ENCODE data around the gene SIAH1. TPM values are rescaled to one million over a fixed set of nuclear protein-coding genes. Genes with fewer than 3 reads are reported as not detected.
A peak's percentile ranks its signal among the peaks of the same experiment; 100 is the strongest.
"Not testable (repeated sequence)": the region's sequence is repeated elsewhere in the genome, so short reads cannot be mapped to it uniquely, and the experiment has no call there.

The SIAH1 gene
- polyA plus RNA-seq (ENCODE audit: insufficient read depth in 1 of 5, insufficient read length in 5 of 5, low replicate concordance in 1 of 5) = 10 to 100 TPM; 49.5 to 56.2 (median 51.4) TPM
- long read RNA-seq, donor 1, transcript SIAH1-203 (2 exons, 2,147 nt) = minor isoform, 37 of 106 reads
- long read RNA-seq, donor 1, transcript SIAH1-202 (1 exons, 3,352 nt) = major isoform, 67 of 106 reads
- long read RNA-seq, donor 1, partial matches to known transcripts = 0 of 106 reads
- long read RNA-seq, donor 1, other reads (novel, unspliced or antisense) = 0 of 106 reads
- long read RNA-seq, donor 2, transcript SIAH1-203 (2 exons, 2,147 nt) = minor isoform, 24 of 65 reads
- long read RNA-seq, donor 2, transcript SIAH1-202 (1 exons, 3,352 nt) = major isoform, 40 of 65 reads
- long read RNA-seq, donor 2, partial matches to known transcripts = 0 of 65 reads
- long read RNA-seq, donor 2, other reads (novel, unspliced or antisense) = 0 of 65 reads
- long read RNA-seq, donor 3, transcript SIAH1-203 (2 exons, 2,147 nt) = minor isoform, 21 of 100 reads
- long read RNA-seq, donor 3, transcript SIAH1-202 (1 exons, 3,352 nt) = major isoform, 79 of 100 reads
- long read RNA-seq, donor 3, partial matches to known transcripts = 0 of 100 reads
- long read RNA-seq, donor 3, other reads (novel, unspliced or antisense) = 0 of 100 reads
- long read RNA-seq, donor 4, transcript SIAH1-203 (2 exons, 2,147 nt) = minor isoform, 19 of 70 reads
- long read RNA-seq, donor 4, transcript SIAH1-202 (1 exons, 3,352 nt) = major isoform, 50 of 70 reads
- long read RNA-seq, donor 4, partial matches to known transcripts = 0 of 70 reads
- long read RNA-seq, donor 4, other reads (novel, unspliced or antisense) = 0 of 70 reads
- long read RNA-seq, donor 5, transcript SIAH1-203 (2 exons, 2,147 nt) = minor isoform, 36 of 118 reads
- long read RNA-seq, donor 5, transcript SIAH1-202 (1 exons, 3,352 nt) = major isoform, 82 of 118 reads
- long read RNA-seq, donor 5, partial matches to known transcripts = 0 of 118 reads
- long read RNA-seq, donor 5, other reads (novel, unspliced or antisense) = 0 of 118 reads
- long read RNA-seq, donor 6, transcript SIAH1-202 (1 exons, 3,352 nt) = major isoform, 79 of 116 reads
- long read RNA-seq, donor 6, transcript SIAH1-203 (2 exons, 2,147 nt) = minor isoform, 36 of 116 reads
- long read RNA-seq, donor 6, partial matches to known transcripts = 0 of 116 reads
- long read RNA-seq, donor 6, other reads (novel, unspliced or antisense) = 0 of 116 reads
- long read RNA-seq, donor 7, transcript SIAH1-202 (1 exons, 3,352 nt) = major isoform, 45 of 65 reads
- long read RNA-seq, donor 7, transcript SIAH1-203 (2 exons, 2,147 nt) = minor isoform, 20 of 65 reads
- long read RNA-seq, donor 7, partial matches to known transcripts = 0 of 65 reads
- long read RNA-seq, donor 7, other reads (novel, unspliced or antisense) = 0 of 65 reads
- long read RNA-seq, donor 8, transcript SIAH1-202 (1 exons, 3,352 nt) = major isoform, 21 of 29 reads
- long read RNA-seq, donor 8, transcript SIAH1-203 (2 exons, 2,147 nt) = minor isoform, 8 of 29 reads
- long read RNA-seq, donor 8, partial matches to known transcripts = 0 of 29 reads
- long read RNA-seq, donor 8, other reads (novel, unspliced or antisense) = 0 of 29 reads

DNA sequence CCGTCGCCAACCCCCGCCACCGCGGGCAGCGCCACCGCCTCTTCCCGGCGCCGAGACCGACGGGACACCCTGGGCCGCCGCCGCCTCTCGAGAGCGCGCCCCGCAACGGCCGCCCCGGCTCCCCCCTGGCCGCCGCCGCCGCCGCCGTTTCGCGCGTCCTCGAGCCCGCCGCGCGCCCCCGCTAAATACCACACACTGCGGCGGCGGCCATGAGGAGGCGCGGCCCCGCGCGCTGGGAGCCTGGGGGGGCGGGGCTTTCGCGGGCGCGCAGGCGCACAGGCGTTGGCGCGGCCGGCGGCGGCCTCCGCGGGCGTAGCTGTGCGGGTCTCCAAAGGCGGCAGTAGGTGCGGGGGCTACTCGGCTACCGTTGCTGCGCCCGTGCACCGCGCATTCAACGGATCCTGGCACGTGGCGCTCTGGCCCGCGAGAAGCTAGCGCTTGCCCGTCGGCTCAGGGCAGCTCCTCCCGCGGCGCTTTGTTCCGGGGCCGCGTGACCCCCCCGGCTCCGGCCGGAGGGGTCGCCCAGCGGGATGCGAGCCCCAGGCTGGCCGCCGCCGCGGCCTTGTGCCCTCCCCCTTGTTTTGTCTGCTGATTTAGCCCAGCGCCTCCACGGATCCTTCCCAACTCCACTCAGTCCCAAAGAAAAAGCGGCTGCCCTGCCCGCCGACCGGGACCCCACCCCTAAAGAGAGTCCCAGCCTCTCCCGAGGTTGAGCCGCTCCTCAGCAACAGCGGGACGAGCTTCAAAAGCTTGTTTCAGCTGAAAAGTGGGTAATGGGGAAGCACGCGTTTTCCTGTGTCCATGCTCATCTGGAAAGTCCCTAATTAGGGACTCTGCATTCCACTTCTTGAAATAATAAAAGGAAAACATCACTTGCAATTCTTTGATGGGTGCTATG, at the start of gene SIAH1:
Gene SIAH1, minus strand, starts transcription at position 161 of the 898 bp plus-strand sequence. CDS start 22,985 bp downstream, outside the sequence.
- DNase-seq = peak; percentile 87

DNA sequence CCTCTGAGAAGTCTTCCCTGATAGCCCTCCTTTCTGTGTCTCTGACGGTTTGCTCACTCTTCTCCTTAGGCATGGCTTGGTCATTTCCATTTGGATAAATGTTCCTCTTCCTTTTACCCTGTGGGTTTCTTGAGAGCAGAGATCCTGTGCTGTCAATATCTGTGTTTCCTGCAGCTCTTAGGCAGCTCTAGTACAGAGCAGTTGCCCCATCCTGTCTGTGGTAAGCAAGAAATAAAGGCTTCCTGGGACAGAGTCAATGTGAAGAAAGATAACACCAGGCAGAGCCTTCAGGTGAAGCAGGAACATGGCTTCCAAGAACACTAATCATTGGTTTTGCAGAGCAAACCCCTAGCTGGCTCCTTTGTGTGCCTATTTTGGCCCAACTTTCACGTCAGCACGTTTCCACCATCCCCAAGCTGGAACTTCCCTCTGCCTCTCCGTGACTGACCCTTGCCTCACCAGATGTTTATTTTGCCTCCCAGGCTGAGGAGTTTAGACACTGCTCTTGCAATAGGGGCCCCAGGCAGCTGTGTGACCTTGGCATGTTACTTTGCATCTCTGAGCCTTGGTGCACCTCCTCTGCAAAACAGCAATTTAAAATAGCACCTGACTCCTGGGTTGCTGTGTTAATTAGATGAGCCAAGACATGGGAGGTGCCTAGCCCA, 49.6 kb upstream of the SIAH1 start:
- DNase-seq = no peak

DNA sequence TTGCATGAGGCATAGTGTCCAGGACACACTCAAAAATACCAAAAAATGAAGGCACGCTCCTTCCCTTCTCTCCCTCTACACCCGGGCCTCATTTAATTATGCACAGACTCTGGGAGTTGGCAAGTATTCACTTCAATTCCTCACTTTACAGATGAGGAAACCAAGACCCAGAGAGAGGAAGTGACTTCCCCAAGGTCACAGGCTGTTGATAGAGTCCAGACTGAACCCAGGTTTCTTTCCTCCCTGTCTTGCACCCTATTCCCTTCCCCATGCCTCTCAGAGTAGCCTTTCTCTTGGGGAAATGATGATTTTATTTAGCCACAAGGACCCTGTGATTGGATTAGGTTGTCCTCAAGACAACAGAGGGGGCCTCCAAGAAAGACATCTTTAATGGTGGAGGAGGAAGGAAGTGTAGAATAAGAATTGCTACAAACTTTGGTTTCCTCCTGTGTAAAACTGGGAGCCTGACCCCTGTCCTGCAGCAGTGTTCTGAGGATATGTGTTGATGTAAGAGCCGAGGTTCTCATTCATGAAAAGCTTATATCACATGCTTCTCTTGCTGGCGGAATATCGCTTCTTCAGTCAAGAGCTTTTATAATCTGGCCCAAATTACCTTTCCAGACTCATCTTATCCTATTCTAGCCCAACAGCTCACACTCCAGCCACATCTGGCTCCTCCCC, 48.8 kb upstream of the SIAH1 start:
- no peak for DNase-seq

GRCh38 chr16:48433116-48433849, 48.1 kb upstream of the SIAH1 start:
- no peak for DNase-seq

GRCh38 chr16:48432136-48432535, 46.9 kb upstream of the SIAH1 start:
- DNase-seq = no peak

- DNase-seq = no peak
Measured at GRCh38 chr16:48430890-48431289, 45.7 kb upstream of the SIAH1 start.

DNA sequence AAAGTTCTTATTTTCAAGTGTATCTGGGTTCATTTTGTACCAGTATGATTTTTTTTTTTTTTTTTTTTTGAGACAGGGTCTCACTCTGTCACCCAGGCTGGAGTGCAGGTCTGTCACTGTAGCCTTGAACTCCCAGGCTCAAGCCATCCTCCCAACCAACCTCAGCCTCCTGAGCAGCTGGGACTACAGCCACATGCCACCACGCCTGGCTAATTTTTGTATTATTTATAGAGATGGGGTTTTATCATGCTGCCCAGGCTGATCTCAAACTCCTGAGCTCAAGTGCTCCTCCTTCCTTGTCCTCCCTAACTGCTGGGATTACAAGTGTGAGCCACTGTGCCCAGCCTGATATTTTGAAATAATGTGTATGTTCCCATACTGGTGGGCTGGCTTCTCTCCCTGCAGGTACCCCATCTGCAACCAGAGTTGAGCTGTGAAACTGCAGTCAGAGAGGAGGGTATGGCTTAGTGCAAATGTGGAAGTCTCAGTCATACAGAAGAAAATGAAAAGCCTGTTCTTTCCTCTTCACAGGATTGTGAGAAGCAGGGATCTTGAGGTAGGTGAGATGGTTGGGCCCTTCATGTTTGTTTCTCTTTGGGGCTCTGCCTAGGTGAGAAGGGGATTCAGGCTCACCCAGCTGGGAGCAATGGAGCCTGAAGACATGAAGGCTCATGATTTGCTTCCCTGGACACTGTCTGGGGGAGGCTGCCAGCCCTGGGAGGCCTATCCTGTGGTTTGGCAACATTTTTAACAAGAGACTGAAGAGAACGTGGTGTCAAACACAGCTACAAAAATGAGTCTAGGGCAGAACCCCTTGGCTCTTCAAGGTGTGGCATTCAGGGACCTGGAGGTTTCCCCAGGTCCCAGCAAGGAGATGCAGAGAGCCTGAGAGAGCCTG, 41.3 kb upstream of the SIAH1 start:
- DNase-seq = no peak

GRCh38 chr16:48422537-48422936, 37.3 kb upstream of the SIAH1 start:
- DNase-seq = no peak

DNA sequence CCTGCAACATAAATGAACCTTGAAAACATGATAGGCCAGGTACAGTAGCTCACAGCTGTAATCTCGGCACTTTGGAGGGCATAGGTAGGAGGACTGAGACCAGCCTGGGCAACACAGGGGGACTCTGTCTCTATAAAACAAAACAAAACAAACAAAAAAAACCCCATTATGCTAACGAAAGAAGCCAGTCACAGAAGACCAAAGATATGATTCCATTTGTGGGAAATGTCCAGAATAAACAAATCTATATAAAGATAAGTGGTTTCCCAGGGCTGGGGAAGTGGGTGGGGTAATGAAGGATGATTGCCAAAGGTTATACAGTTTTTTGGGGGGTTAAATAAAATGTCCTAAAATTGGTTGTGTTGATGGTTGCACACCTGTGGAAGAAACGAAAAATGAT, 36.5 kb upstream of the SIAH1 start:
- no peak for DNase-seq

- no peak for DNase-seq
Measured at GRCh38 chr16:48420437-48420836, 35.2 kb upstream of the SIAH1 start.

GRCh38 chr16:48416617-48417016, 31.4 kb upstream of the SIAH1 start:
- not testable (repeated sequence) for DNase-seq

GRCh38 chr16:48413272-48413671, 28.1 kb upstream of the SIAH1 start:
- DNase-seq = no peak

GRCh38 chr16:48409839-48410632, 24.8 kb upstream of the SIAH1 start:
- peak in 1 of 2 donors; percentile 56 for DNase-seq

- DNase-seq = no peak
Measured at GRCh38 chr16:48408688-48409087, 23.5 kb upstream of the SIAH1 start.

DNA sequence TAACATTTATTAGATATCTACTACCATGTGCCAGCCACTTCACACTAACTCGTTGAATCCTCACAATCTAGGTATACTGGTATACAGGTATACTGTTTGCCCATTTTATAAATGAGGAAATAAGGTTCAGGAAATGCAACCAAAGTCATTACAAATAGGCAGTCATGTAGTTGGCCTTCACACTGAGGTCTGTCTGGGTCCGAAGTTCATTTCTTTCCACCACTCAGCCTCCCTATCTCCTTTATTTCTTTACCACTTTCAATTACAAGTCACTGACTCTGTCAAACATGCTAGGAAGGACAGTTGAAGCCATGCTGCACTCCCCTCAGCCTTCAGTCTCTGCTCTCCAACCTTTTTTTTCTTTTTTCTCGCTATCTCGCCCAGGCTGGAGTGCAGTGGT, 20.7 kb upstream of the SIAH1 start:
- DNase-seq = no peak

DNA sequence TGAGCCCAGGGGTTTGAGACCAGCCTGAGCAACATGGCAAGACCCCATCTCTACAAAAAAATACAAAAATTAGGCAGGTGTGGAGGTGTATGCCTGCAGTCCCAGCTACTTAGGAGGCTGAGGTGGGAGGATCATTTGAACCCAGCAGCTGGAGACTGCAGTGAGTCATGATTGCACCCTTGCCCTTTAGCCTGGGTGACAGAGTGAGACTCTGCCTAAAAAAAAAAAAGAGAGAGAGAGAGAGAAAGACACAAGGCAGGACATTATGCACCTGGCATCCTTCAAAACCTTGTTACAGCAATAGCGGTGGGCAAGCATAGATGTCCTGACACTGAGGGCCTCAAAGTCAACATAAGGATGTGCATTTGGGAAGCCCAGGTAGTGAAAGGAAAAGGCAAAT, 19.9 kb upstream of the SIAH1 start:
- no peak for DNase-seq

Data from right lung (tissue), 10 donors.